Fibroblast of lung (primary cell): ENCODE results near the gene CUBN.

Experiments
- EZH2 ChIP-seq: IDR thresholded peaks from 2 replicates; pipeline ENCODE4 v1.5.1; 2012; ENCODE audit warnings: low read length, control low read depth, mild to moderate bottlenecking; ENCODE audit errors: missing control alignments
- TF ChIP-seq, protein P1 (sequence below), 2 donors: IDR thresholded peaks in 1 of 2; conservative IDR thresholded peaks in 1 of 2; 1 replicate in 1 of 2; 2 replicates in 1 of 2; pipeline ENCODE4 v1.5.1; 2011 to 2012; ENCODE audit warnings: low read length in 2 of 2, control low read depth in 1 of 2, inconsistent platforms in 1 of 2, low read depth in 1 of 2, mild to moderate bottlenecking in 1 of 2

DNA sequence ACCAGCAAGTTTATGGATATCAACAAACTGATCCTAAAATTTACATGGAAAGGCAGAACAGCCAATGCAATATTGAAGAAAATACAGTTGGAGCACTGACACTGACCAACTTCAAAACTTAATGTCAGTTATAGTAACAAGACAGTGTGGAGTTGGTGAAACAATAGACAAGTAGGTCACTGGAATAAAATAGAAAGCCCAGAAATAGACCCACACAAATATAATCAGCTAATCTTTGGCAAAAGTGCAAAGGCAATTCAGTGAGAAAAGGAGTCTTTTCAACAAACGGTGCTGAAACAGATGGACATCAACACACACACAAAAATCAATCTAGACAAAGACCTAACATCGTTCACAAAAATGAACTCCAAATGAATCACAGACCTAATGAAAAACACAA lies 326.1 kb downstream of the CUBN start:
- TF ChIP-seq, protein P1, sequence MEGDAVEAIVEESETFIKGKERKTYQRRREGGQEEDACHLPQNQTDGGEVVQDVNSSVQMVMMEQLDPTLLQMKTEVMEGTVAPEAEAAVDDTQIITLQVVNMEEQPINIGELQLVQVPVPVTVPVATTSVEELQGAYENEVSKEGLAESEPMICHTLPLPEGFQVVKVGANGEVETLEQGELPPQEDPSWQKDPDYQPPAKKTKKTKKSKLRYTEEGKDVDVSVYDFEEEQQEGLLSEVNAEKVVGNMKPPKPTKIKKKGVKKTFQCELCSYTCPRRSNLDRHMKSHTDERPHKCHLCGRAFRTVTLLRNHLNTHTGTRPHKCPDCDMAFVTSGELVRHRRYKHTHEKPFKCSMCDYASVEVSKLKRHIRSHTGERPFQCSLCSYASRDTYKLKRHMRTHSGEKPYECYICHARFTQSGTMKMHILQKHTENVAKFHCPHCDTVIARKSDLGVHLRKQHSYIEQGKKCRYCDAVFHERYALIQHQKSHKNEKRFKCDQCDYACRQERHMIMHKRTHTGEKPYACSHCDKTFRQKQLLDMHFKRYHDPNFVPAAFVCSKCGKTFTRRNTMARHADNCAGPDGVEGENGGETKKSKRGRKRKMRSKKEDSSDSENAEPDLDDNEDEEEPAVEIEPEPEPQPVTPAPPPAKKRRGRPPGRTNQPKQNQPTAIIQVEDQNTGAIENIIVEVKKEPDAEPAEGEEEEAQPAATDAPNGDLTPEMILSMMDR (conservative IDR thresholded peaks at IDR 0.05 in 1 of 2, IDR thresholded peaks at IDR 0.05 in 1 of 2; ENCODE audit: low read depth in 1 of 2, low read length in 2 of 2) = no peak
- no peak for TF ChIP-seq EZH2
